Common myeloid progenitor, CD34-positive (primary cell): ENCODE results near the gene SLC35D2.
A peak's percentile ranks its signal among the peaks of the same experiment; 100 is the strongest.
"Not testable (repeated sequence)": the region's sequence is repeated elsewhere in the genome, so short reads cannot be mapped to it uniquely, and the experiment has no call there.

Experiments used
- CTCF ChIA-PET: fragments of 350-600 bp; sonication (Branson Sonifier 250); formaldehyde crosslinking; loops from one replicate; lab custom pipeline; 2021; ENCODE audit warnings: antibody characterized with exemption; lab: Charles Lee
- POLR2A ChIA-PET: fragments of 350-600 bp; sonication (Branson Sonifier 250); formaldehyde crosslinking; loops from one replicate; lab custom pipeline; 2021; ENCODE audit warnings: antibody characterized with exemption; lab: Charles Lee
- DNase-seq, 3 donors: peaks; one replicate each; pipeline versions ENCODE4 v3.0.0 to v3.0.0-alpha.2; 2013
- H3K27ac ChIP-seq, 2 experiments: 1 replicate in 1 of 2; 2 replicates in 1 of 2; pipeline ENCODE4 v1.7.0; 2013; ENCODE audit warnings: inconsistent platforms in 2 of 2, low read length in 2 of 2, mild to moderate bottlenecking in 2 of 2, low read depth in 1 of 2, moderate library complexity in 1 of 2; ENCODE audit not compliant: severe bottlenecking in 2 of 2, insufficient read depth in 1 of 2, poor library complexity in 1 of 2
- H3K27me3 ChIP-seq, 5 experiments: replicated peaks in 2 of 5; 1 replicate in 3 of 5; 2 replicates in 2 of 5; pipeline versions ENCODE4 v1.6.1 to v1.7.0; 2013; ENCODE audit warnings: low read length in 4 of 5, mild to moderate bottlenecking in 2 of 5, moderate library complexity in 2 of 5, inconsistent platforms in 1 of 5; ENCODE audit not compliant: insufficient read depth in 5 of 5, control insufficient read depth in 4 of 5
- H3K36me3 ChIP-seq, 4 experiments: 1 replicate in 2 of 4; 2 replicates in 2 of 4; pipeline versions ENCODE4 v1.6.1 to v1.7.0; 2013; ENCODE audit warnings: low read length in 3 of 4, control low read depth in 1 of 4, mild to moderate bottlenecking in 1 of 4; ENCODE audit not compliant: control insufficient read depth in 4 of 4, insufficient read depth in 4 of 4
- H3K4me1 ChIP-seq, 4 experiments: 1 replicate in 3 of 4; 2 replicates in 1 of 4; pipeline versions ENCODE4 v1.6.1 to v1.7.1; 2013; ENCODE audit warnings: low read length in 3 of 4, mild to moderate bottlenecking in 3 of 4, control low read depth in 1 of 4, inconsistent platforms in 1 of 4, moderate library complexity in 1 of 4; ENCODE audit not compliant: control insufficient read depth in 4 of 4, insufficient read depth in 4 of 4; ENCODE audit errors: control extremely low read depth in 1 of 4
- H3K4me3 ChIP-seq, 7 experiments: 1 replicate in 4 of 7; 2 replicates in 3 of 7; pipeline versions ENCODE4 v1.5.1 to v1.7.0; 2013; ENCODE audit warnings: mild to moderate bottlenecking in 7 of 7, low read length in 6 of 7, moderate library complexity in 6 of 7, inconsistent platforms in 2 of 7, low read depth in 2 of 7, control low read depth in 1 of 7; ENCODE audit not compliant: insufficient read depth in 4 of 7, control insufficient read depth in 1 of 7; ENCODE audit errors: extremely low read depth in 1 of 7
- H3K9me3 ChIP-seq, 5 experiments: 1 replicate in 4 of 5; 2 replicates in 1 of 5; pipeline versions ENCODE4 v1.6.1 to v1.7.1; 2013; ENCODE audit warnings: low read length in 4 of 5, mild to moderate bottlenecking in 2 of 5, inconsistent platforms in 1 of 5, low read depth in 1 of 5, moderate library complexity in 1 of 5; ENCODE audit not compliant: control insufficient read depth in 4 of 5, insufficient read depth in 2 of 5; ENCODE audit errors: control extremely low read depth in 1 of 5
- WGBS: methylation state at CpG from one replicate; pipeline ENCODE4 v1.1.5; 2013; ENCODE audit not compliant: insufficient coverage; 5-methylcytosine and 5-hydroxymethylcytosine counted together

Gene SLC35D2

GRCh38 chr9:96317335-96317980 lies 66.1 kb downstream of the SLC35D2 start:
- 63% methylated on average over 1 of the region's 9 CpGs for WGBS
- ChIA-PET CTCF (interaction anchor here (0.7 to 1.5 kb wide), 11 partner anchors 8 to 326 kb away, joined by 3 to 6 read pairs (median 3); no protein-coding TSS in a partner anchor), POLR2A (no interaction called here)
- Histone ChIP-seq H3K27ac (no peak overlapping the region), H3K4me1 (no peaks in the 10 kb centered on the region), H3K4me3 (no peak overlapping the region), H3K27me3 (no peaks in the 10 kb centered on the region), H3K9me3 (peaks cover 6 to 18% (median 9%) of the 10 kb centered on the region in 5 experiments), H3K36me3 (peaks cover 0 to 11% (median 3%) of the 10 kb centered on the region in 4 experiments)
- peak; percentile 39 to 69 (median 60) for DNase-seq

DNA sequence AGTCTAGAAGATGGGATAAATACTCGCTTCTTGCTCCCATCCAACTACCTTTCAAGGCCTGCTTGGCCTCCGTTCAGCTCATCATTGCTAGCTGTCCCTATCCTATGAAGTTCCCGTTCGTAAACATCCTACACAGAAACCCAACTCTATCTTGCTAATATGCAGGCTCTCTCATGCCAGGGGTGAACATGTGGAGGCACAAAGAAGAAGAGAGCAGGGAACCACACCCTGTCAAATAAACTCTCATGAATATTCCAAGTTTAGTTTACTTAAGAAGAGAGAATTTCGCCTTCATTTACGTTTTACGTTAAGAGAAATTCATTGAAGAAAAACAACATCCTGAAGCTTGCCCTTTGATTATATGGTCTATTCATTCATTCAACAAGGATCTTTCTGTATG lies 73.7 kb downstream of the SLC35D2 start:
- no peak for DNase-seq
- H3K4me1 ChIP-seq: no peaks in the 10 kb centered on the region
- WGBS: 100% methylated on average over 4 of the region's 7 CpGs
- no peak overlapping the region for H3K4me3 ChIP-seq
- ChIA-PET CTCF (interaction anchor here (1.3 kb wide), 1 partner anchor 8 kb away, joined by 3 read pairs; no protein-coding TSS in a partner anchor), POLR2A (no interaction called here)
- peaks cover 6 to 23% (median 9%) of the 10 kb centered on the region in 5 experiments for H3K9me3 ChIP-seq
- H3K36me3 ChIP-seq: no peaks in the 10 kb centered on the region
- peaks cover 0 to 8% (median 0%) of the 10 kb centered on the region in 5 experiments for H3K27me3 ChIP-seq
- H3K27ac ChIP-seq: no peak overlapping the region

DNA sequence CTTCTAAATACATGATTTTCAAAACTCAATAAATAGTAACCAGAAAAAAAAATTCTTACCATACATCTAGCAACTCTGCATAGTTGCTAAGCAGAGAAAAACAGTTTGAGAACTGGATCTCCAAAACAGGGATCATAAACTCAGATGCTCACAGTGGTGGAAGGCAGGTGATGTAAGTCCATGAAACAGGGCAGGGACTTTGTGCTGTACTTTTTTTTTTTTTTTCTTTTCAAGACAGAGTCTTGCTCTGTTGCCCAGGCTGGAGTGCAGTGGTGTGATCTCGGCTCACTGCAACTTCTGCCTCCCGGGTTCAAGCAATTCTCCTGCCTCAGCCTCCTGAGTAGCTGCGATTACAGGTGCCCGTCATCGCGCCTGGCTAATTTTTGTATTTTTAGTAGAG lies 76.6 kb downstream of the SLC35D2 start:
- DNase-seq, H3K9me3 ChIP-seq, H3K27ac ChIP-seq, H3K36me3 ChIP-seq, H3K4me1 ChIP-seq, POLR2A ChIA-PET, H3K4me3 ChIP-seq: not testable (repeated sequence)
- 93% methylated on average over 5 of the region's 6 CpGs for WGBS
- peaks cover 0 to 13% (median 0%) of the 10 kb centered on the region in 5 experiments for H3K27me3 ChIP-seq
- CTCF ChIA-PET: interaction anchor here (1.0 kb wide), 1 partner anchor 13 kb away, joined by 3 read pairs; no protein-coding TSS in a partner anchor

DNA sequence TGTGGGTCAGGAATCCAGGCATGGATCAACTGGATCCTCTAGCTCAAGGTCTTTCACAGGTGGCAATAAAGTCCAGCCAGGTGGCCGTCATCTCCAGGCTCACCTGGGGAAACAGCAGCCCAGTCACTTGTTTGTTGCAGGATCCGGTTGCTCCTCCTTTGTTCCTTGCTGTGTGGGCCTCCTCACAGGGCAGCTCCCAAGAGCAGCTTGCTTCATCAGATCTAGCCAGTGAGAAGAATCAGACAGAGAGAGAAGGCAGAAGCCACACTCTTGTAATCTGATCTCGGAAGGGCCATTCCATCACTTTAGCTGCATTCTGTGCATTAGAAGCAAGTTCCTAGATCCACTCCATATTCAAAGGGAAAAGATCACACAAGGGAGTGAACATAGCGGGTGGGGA lies 78.3 kb downstream of the SLC35D2 start:
- no peak for DNase-seq
- H3K4me3 ChIP-seq: no peak overlapping the region
- H3K9me3 ChIP-seq: peaks cover 0 to 7% (median 0%) of the 10 kb centered on the region in 5 experiments
- 92% methylated on average over 2 of the region's 4 CpGs for WGBS
- no peak overlapping the region for H3K27ac ChIP-seq
- H3K4me1 ChIP-seq: no peaks in the 10 kb centered on the region
- ChIA-PET CTCF (no interaction called here), POLR2A (no interaction called here)
- no peaks in the 10 kb centered on the region for H3K36me3 ChIP-seq
- H3K27me3 ChIP-seq: peaks cover 0 to 14% (median 0%) of the 10 kb centered on the region in 5 experiments

GRCh38 chr9:96304230-96304629 lies 79.3 kb downstream of the SLC35D2 start:
- DNase-seq: no peak
- CTCF ChIA-PET: no interaction called here
- POLR2A ChIA-PET: no interaction called here
- Histone ChIP-seq H3K9me3 (peaks cover 0 to 7% (median 0%) of the 10 kb centered on the region in 5 experiments), H3K4me1 (no peaks in the 10 kb centered on the region), H3K27me3 (peaks cover 0 to 12% (median 0%) of the 10 kb centered on the region in 5 experiments), H3K36me3 (no peaks in the 10 kb centered on the region), H3K27ac (no peak overlapping the region), H3K4me3 (no peak overlapping the region)

DNA sequence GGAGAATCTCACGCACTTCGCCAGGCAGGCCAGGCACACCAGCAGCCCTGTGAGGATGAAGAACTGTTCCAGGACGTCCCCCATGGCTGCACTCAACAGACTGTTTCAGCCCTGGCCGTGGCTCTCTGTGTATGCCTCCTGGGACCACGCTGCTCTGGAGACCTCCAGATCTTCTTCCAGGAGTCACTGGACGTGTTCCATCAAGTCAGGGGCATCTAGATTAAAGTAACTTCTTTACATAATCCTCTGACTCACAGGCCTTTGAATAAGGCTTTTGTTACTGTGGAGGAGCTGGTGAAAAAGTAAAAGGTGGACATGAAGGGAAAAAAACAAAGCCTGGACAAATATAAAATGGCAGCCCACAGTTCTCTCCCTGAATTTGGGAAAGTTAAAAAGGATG lies 81.5 kb downstream of the SLC35D2 start, which contains the start of gene HSD17B3:
HSD17B3 (minus strand) TSS at position 156 of the 400 bp plus-strand sequence; CDS start at position 84, 72 bp downstream.
- no peak within 1 kb of the TSS for H3K4me3 ChIP-seq
- CTCF ChIA-PET: no interaction called here
- H3K9me3 ChIP-seq: peaks cover 0 to 7% (median 0%) of the 10 kb centered on the region in 5 experiments
- 98% methylated on average over 5 of the region's 6 CpGs for WGBS
- peaks cover 0 to 16% (median 0%) of the 10 kb centered on the region in 5 experiments for H3K27me3 ChIP-seq
- POLR2A ChIA-PET: no interaction called here
- H3K27ac ChIP-seq: no peak within 1 kb of the TSS
- no peaks in the 10 kb centered on the region for H3K36me3 ChIP-seq
- H3K4me1 ChIP-seq: no peaks in the 10 kb centered on the region
- no peak for DNase-seq

GRCh38 chr9:96299823-96300222 lies 83.7 kb downstream of the SLC35D2 start:
- Histone ChIP-seq H3K9me3 (peaks cover 0 to 13% (median 0%) of the 10 kb centered on the region in 5 experiments), H3K36me3 (no peaks in the 10 kb centered on the region), H3K27me3 (peaks cover 0 to 13% (median 0%) of the 10 kb centered on the region in 5 experiments), H3K27ac (no peak overlapping the region), H3K4me3 (no peak overlapping the region), H3K4me1 (no peaks in the 10 kb centered on the region)
- DNase-seq: no peak
- ChIA-PET POLR2A (no interaction called here), CTCF (no interaction called here)
- WGBS: 100% methylated on average over 1 of the region's 4 CpGs
